ENCODE data around the gene DDO. TPM values are rescaled to one million over a fixed set of nuclear protein-coding genes. Genes with fewer than 3 reads are reported as not detected.

Gene DDO
- total RNA-seq, 2 donors from 2014 or later, result 2.0 to 2.3 TPM

- Histone ChIP-seq H3K9me3 (no peaks in the 10 kb centered on the region), H3K36me3 (no peaks in the 10 kb centered on the region), H3K4me1 (no peaks in the 10 kb centered on the region), H3K27me3 (no peaks in the 10 kb centered on the region), H3K4me3 (no peak overlapping the region), H3K9ac (ENCODE audit: low read depth in 2 of 2, low read length in 2 of 2) (no peak overlapping the region), H3K27ac (no peak overlapping the region)
- DNase-seq, result no peak
- no peak for TF ChIP-seq CTCF (IDR thresholded peaks at IDR 0.05)
- intact Hi-C loops (cut with DNase I), result no loop called here
Measured at GRCh38 chr6:110410511-110410910, 4.9 kb downstream of the DDO start.

DNA sequence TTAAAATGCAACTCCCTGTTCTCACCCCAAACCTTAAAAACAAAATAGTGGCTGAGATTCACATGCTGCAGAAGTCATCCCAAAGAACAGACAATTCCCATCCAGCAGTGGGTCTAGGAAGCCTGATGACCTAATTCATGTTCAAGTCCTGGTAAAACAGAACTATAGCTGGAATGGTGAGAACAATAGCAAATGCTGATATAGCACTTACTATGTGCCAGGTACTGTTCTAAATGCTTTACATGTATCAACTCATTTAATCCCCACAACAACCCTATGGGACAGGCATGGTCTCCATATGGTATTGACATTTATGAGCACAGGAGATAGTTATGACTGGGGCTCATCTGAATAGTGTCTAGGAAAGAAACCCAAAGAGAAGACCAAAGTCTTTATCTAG, 5.6 kb downstream of the DDO start:
- H3K36me3 ChIP-seq, result no peaks in the 10 kb centered on the region
- H3K4me3 ChIP-seq, result no peak overlapping the region
- intact Hi-C loops (cut with DNase I), result no loop called here
- no peak overlapping the region for H3K27ac ChIP-seq
- no peaks in the 10 kb centered on the region for H3K9me3 ChIP-seq
- no peaks in the 10 kb centered on the region for H3K4me1 ChIP-seq
- TF ChIP-seq CTCF (IDR thresholded peaks at IDR 0.05), result no peak
- no peak overlapping the region for H3K9ac ChIP-seq (ENCODE audit: low read depth in 2 of 2, low read length in 2 of 2)
- no peaks in the 10 kb centered on the region for H3K27me3 ChIP-seq
- DNase-seq, result no peak

DNA sequence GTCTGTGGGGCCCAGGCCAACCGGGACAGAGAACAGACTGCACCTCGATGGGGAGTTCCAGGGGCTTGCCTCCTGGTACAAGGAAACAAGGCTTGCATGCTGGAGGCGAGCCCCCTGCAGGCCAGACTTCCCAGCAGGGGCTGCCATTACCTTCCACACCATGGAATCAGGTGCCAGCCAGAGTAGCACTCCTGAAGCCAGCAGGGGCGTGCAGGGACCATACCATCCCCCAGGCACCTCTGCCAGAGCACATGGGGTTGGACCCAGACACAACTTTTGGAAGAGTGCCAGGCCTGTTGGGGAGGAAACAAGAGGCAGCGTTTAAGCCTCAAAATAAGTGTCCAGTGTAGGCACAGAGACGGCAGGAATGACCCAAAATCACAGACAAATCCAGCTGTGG, 6.5 kb downstream of the DDO start:
- no peaks in the 10 kb centered on the region for H3K9me3 ChIP-seq
- DNase-seq, result no peak
- intact Hi-C loops (cut with DNase I), result no loop called here
- no peak for TF ChIP-seq CTCF (IDR thresholded peaks at IDR 0.05)
- no peaks in the 10 kb centered on the region for H3K4me1 ChIP-seq
- no peaks in the 10 kb centered on the region for H3K36me3 ChIP-seq
- H3K4me3 ChIP-seq, result no peak overlapping the region
- no peak overlapping the region for H3K9ac ChIP-seq (ENCODE audit: low read depth in 2 of 2, low read length in 2 of 2)
- no peak overlapping the region for H3K27ac ChIP-seq
- H3K27me3 ChIP-seq, result no peaks in the 10 kb centered on the region

- Histone ChIP-seq H3K27me3 (no peaks in the 10 kb centered on the region), H3K9ac (ENCODE audit: low read depth in 2 of 2, low read length in 2 of 2) (no peak overlapping the region), H3K9me3 (no peaks in the 10 kb centered on the region), H3K36me3 (no peaks in the 10 kb centered on the region), H3K4me1 (no peaks in the 10 kb centered on the region), H3K4me3 (no peak overlapping the region), H3K27ac (no peak overlapping the region)
- intact Hi-C loops (cut with DNase I), result no loop called here
- DNase-seq, result no peak
- no peak for TF ChIP-seq CTCF (IDR thresholded peaks at IDR 0.05)
Measured at GRCh38 chr6:110404607-110405006, 10.8 kb downstream of the DDO start.

- no peak for TF ChIP-seq CTCF (IDR thresholded peaks at IDR 0.05)
- H3K27ac ChIP-seq, result no peak overlapping the region
- no peak for DNase-seq
- no peaks in the 10 kb centered on the region for H3K4me1 ChIP-seq
- H3K4me3 ChIP-seq, result no peak overlapping the region
- H3K27me3 ChIP-seq, result no peaks in the 10 kb centered on the region
- H3K36me3 ChIP-seq, result no peaks in the 10 kb centered on the region
- no peak overlapping the region for H3K9ac ChIP-seq (ENCODE audit: low read depth in 2 of 2, low read length in 2 of 2)
- intact Hi-C loops (cut with DNase I), result no loop called here
- H3K9me3 ChIP-seq, result no peaks in the 10 kb centered on the region
Measured at GRCh38 chr6:110401585-110402176, 13.7 kb downstream of the DDO start.
